ENCODE results near the gene C10orf53.
A peak's percentile ranks its signal among the peaks of the same experiment; 100 is the strongest.
"Not testable (repeated sequence)": the region's sequence is repeated elsewhere in the genome, so short reads cannot be mapped to it uniquely, and the experiment has no call there.

Gene C10orf53

DNA sequence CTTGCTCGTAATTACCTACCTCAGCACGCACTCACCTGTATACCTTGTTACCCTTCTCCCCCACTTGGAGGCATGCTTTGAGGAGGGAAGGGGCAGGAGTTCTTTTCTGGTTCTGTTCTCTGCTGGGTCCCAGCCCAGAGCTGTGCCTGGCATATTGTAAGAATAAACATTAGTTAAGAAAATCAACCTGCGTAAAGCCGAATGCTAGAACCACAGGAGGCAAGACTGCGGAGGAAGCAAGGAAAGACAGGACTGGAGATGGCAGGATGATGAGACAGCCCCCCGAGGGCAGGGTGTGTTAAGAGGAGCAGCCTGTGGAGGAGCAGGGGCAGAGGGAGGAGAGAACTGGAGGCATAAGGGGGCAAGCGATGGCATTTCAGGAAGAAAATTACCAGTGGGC, 9.5 kb downstream of the C10orf53 start:
- no peak for DNase-seq

DNA sequence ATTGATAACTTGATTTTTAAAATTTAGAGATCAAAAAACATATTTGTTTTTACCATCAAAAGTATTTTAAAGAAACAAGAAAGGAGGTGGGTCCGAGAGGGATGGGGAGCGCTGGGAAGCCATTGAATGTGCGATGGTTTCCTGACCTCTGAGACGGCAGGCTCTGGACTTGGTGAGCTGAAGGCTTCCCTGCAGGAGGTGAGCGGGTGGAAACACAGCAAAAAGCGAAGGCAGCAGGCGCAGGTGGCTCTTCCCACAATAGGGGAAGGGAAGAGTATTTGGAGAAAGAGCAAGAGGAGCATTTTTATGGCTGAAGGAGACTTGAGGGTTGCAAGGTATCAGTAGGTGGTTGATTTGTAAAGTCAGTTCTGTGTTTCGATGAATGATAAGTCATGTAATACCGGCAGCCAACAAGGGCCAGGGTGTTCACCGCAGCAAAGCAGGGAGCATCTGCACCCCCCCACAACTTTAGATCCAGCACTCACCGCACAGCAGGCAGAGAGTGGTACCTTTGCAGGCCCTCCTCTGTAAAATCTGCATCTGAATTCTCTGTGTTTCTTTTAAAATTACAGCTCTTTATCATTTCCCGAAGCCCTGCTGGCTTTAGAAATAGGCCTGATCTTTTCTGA, 10.5 kb downstream of the C10orf53 start:
- no peak for DNase-seq

DNA sequence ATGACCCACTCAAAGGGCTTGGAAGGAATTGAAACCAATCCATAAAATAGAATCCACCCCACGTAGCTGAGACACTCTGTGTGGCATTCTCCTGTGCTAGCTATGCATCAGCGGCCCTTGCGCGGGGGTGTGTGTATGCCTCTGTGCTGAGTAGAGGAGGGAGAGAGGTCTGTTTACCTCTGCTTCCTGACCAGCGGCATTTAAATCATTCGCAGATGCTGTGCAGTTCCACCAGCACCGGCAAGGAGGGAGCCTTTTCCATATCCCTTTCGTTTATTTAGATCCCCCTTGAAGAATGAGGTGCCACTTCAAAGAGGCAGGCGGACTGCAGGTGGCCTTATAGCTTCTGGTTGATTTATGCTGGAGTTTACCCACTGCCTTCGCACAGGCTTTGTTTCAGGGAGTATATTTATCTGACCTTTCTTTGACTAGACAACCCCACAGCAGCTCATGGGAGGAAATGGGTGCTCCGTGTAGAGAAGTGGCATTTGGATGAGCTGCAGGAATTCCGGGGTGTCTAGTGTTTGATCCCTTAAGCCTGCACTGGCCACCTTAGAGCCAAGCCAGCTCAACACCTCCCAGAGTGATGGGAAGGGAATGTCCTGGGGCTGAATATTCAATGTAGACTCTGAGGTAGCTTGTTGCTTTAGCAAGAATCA, 11.4 kb downstream of the C10orf53 start:
- no peak for DNase-seq

DNA sequence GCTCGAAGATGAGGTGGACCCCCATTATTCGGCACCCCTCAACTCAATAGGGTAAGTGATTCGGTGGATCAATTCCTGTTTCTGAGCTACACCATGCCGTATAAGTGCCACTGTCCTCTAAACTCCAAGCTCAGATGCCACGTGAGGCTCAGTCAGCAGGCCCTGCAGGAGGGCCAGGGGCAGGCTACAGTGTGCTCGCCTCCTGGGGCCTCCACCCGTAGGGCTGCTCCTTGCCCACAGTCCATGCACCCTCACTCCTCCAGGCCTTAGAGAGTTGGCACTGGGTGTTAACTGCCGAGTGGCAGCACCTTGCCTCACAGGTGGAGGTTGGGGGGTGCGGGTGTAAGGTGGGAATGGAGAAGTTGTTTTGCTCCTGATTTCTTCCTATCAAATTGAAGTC, 12.1 kb downstream of the C10orf53 start:
- DNase-seq = no peak

DNA sequence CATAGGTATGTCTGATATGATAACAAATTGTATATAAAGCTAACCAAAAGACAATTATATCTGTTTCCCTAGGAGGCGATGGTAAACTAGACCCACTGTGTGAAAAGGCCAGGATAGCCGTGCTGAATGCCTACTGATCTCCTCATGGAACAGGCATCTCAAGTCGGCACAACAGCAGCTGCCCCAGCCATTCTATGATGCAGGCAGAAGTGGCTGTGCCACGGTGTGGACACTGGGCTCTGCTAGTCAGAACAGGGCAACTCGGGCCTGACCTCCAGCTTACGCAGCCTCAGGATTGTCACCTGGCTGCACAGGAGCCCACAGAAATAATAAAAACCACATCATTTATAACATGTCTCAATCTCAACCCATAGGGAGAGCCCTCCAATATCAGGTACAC, 15.0 kb downstream of the C10orf53 start:
- no peak for DNase-seq

DNA sequence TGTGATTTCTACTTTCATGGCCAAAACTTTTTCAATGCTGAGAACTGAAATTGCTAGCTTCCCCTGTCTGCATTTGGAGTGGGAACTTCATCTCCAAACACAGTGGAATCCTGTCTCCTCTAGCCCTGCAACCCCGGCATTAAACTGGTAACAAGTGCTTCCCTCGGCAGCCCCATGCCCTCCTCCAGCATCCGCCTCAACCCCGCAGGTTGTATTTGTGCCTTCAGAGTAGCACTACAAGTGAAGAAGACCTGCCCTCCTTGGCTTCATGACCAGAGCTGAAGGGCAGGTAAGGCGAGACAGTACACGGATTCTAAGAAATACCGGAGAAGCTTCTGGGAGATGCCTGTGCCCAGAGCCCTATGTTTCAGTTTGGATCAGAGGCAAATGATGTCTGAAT, 16.9 kb downstream of the C10orf53 start:
- no peak for DNase-seq

DNA sequence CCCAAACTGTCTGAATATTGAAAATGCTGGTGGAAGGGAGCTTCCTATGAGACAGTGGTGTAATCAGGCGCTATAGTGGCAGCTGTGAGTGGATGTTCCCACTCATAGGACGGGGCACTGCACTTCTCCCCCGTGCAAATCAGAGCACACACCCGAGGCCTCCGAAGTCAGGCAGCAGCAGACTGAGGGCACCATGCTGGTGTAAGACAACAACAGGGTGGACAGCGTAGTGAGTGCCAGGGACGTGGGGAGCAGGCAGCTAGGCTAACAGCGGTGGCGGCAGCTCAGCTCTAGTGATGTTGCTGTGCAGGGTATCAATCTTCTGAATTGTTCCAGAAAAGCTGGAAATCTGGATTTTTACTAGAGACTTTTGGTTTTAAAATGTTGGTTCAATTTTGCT, 19.2 kb downstream of the C10orf53 start:
- DNase-seq = no peak

DNA sequence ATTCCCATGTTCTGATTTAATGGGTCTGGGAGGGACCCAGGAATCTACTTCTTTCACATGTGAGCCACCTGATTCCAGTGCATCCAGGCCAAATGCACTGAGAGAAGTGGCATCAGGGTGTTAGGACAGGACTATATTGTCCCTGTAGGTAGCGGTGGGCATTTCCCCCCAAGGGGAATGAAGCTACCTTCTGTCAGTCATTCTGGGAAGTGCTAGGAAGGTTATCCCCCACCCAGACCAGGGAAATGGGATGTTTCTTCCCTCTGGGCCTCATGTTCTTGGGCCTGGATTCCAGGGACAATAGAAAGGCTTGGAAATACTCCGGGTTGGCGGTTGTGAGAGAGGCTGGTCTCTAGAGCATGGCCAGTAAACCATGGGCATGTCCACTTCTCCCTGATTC, 20.8 kb downstream of the C10orf53 start:
- no peak for DNase-seq

DNA sequence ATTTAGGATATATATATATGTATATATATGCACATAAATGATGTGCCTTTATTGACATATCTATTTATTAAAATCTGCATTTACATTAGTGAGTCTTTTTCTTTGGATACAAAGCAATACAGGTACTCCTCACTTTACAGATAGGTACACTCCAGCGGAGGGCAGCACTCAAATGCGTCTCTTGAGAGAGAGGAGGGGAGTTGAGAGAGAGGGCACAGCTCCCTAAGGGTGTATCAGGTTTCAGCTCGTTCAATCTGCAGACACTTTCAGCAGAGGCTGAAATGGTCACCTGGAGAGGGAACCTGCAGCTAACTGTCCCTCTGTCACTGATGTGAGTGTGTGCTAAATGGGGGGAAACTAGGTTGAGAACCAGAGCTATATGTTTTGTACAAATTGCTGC, 21.5 kb downstream of the C10orf53 start:
- DNase-seq = peak; percentile 35

DNA sequence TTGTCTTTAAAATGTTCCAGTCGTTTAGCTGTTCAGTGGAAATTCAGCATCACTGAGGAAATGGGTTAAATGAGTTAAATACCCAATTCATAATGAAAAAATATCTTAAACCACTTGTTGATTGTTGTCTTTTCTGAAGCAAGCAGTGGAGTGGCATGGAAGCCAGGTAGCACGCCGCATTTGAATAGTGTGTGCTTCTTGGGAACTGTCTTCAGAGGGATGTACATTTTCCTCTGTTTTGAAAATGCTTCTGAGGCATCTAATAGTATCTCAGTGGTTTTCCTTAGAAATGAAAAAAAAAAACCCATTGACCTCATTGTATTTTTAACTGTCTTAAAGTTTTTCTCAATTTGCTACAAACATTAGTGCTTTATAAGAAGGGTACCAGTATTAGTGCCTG, 28.1 kb downstream of the C10orf53 start:
- DNase-seq = no peak

DNA sequence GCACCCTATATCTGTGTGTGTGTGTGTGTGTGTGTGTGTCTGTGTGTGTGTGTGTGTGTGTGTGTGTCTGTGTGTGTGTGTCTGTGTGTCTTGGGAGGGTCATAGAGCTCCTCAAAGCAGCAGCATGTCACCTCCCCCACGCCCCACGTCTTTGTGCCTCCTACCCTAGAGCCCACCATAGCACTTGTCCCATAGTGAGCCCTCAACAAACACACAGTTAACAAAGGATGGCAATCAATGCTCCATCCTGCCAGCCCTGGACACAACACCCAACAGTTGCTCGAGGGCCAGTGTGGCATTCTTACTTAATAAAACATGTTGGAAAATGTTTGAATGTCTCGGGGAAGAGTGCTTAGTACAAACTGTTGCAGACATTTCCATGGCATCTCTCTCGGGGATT, 30.5 kb downstream of the C10orf53 start:
- no peak for DNase-seq

DNA sequence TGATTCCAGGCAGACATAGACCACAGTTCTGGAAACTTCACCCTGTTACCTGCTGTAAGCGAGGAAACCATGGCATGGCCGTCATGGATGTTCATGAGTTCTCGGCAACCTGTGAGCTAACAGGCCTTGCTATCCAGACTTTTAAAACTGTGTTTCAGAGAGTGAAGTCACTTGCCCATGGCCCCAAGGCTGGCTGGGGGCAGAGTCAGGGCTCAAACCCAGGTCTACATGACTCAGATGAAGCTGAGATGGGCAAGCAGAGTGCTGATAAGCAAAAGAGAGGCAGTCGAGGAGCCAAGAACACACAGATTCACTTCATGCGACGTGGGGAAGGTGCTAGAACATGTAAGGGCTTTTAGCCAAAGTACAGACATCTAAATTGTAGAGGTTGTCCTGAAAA, 31.5 kb downstream of the C10orf53 start:
- no peak for DNase-seq

DNA sequence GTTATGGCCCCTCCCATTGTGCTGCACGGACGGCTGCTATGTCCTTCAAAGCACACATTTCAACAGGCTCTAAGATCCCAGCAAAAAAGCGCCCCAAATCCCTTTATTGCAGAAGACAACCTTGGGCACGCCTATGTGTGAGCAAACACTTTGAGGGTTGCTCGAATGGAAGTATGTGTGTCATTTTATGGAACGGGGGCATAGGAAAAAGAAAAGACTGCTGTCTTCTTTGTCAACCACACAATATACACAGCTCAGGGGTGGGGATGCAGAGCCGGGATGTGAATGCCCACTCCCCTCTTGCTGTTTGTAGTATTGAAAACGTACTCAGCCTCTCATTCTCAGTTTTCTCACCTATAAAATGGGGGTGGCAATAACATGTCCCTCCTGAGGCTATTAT, 32.0 kb downstream of the C10orf53 start:
- no peak for DNase-seq

DNA sequence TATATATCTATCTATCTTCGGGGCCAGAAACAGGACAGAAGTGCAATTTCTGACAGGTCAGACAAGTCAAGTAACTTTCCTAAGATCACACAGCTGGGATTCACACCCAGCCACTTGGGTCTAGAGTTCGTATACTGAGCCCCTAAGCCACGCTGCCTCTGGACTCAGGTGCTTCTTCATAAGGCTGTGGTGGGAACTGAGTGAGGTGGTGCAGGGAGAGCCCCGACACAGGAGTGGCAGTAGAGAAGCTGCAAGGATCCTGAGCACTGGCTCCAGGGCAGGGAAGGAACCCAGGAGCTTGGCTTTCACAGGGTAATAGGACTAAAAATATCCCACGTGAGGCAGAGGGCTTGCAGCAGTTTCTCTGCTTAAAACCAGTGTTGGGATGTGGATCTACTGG, 33.8 kb downstream of the C10orf53 start:
- DNase-seq = no peak

DNA sequence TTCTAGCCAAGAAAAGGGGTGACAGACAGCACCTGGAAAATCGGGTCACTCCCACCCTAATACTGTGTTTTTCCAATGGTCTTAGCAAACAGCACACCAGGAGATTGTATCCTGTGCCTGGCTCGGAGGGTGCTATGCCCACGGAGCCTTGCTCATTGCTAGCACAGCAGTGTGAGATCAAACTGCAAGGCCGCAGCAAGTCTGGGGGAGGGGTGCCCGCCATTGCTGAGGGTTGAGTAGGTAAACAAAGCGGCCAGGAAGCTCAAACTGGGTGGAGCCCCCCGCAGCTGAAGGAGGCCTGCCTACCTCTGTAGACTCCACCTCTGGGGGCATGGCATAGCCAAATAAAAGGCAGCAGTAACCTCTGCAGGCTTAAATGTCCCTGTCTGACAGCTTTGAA, 35.7 kb downstream of the C10orf53 start:
- not testable (repeated sequence) for DNase-seq

DNA sequence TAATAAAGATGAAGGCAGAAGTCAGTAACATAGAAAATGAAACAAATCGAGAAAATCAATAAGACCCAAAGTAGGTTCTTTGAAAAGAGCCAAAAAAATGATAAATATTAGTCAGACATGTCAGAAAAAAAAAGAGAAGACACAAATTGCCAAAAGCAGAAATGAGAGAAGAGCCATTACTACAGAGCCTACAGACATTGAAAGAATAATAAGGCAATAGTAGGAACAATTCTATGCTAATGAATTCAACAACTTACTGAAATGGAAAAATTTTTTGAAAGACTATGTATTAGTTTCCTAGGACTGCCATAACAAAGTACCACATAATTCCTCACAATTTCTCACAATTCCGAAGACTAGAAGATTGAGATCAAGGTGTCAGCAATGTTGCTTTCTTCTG, 47.1 kb downstream of the C10orf53 start:
- DNase-seq = no peak

DNA sequence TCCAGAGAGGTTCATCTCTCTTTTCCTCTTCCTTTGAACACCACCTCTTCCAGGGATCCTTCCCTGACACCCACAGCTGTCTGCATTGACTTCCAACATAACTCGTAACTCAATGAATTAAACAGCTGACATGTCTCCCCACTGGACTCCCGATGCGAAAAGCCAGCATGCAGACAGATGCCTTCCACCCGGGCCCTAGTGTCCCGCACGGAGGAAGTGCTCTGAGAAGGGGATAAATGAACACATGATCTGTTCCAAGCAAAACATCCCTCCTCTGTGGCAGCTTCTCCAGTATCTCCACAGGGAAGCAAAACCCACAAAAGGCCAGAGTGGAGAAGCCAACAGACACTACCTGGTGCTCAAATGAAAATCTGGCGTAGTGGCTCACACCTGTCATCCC, 54.4 kb downstream of the C10orf53 start:
- no peak for DNase-seq

DNA sequence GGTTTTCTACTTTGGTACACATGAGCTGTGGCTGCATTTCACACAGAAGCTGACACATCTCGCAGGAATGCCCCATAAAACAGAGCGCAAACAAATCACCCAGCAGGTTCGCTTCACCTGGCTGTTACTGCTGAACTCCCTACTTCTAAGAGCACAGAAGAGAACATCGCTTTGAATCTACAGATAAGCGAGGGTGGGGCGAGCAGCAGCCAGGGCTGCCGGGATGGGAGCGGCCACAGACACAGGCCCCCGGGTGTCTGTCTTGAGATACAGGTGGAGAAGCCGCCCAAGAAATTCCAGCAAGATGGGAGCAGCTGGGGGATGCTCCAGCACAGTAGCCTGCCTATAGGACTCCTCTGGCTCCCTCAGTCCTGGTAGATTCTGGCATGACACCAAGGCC, 55.2 kb downstream of the C10orf53 start:
- no peak for DNase-seq

DNA sequence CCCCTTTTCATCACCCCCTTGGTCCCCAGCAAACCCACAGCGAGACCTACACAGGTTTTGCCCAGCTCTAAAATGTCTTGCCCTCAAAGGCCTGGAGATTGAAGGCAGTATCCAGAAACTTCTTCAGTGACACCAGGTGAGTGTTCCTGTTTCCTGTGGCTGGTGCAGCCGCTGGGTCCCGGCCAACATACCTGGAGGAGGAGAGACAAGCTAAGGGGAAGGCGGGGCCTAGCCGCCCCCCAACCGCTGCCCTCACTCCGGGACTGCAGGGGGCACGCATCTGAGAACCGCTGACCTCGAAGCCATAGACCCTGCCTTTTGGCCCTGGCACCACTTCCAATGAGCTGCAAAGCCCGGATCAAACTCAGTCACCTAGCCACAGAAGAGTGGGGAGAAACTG, 55.7 kb downstream of the C10orf53 start:
- no peak for DNase-seq

DNA sequence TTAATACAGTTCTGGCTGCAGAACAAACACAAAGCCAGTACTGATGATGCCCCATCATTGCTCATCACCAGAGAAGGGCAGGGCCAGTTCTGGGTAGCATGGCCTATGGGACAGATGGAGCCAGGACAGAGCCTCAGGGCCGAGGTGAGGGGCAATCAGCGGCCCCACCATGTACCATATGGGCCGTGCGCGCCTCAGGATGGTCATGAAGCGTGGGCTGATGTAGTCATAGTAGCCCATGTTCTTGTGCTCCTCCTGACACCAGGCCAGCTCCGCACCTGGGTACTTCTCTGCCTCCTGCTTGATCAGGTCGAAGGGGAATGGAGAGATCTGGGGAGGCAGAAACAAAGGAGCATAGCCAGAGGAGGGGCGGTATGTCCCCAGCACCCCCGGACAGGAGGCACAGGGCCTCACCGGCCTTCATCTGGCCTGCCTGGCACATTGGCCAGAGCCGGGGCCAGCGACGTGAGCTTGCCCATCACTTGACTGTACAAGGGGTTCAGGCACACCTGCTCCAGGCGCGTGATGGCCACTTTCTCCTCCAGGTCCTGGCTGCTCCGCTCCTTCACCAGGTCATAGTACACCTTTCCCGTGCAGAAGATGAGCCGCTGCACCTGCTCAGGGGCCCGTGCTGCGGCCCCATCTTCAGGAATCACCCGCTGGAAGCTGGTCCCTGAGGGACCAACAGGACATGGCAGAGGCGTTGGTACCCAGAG, 56.6 kb downstream of the C10orf53 start:
- DNase-seq = no peak

DNA sequence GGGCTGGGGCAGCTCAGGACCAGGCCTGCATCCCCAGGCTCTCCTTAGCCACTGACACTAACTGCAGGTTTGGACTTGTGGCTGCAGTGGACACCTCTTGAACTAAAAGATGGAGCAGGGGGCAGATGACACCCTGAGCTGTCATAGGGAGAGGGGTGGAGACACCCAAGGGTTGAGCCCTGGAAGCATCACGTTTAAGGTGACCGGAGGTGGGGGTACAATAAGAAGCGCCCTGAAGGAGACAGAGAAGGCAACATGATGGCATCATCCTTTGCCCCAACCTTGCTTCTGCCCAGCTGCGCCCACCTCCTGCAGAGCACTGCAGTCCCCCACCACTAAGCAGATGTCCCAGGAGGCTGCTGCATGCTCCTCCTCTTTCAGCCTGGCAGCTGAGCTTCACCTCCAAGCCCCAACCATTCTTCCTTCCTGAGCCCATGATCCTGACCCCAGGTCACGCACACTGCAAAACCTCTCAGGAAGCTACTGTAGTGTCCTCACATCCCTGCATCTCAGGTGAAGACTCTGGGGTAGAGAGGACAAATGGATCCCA, 57.2 kb downstream of the C10orf53 start:
- no peak for DNase-seq

DNA sequence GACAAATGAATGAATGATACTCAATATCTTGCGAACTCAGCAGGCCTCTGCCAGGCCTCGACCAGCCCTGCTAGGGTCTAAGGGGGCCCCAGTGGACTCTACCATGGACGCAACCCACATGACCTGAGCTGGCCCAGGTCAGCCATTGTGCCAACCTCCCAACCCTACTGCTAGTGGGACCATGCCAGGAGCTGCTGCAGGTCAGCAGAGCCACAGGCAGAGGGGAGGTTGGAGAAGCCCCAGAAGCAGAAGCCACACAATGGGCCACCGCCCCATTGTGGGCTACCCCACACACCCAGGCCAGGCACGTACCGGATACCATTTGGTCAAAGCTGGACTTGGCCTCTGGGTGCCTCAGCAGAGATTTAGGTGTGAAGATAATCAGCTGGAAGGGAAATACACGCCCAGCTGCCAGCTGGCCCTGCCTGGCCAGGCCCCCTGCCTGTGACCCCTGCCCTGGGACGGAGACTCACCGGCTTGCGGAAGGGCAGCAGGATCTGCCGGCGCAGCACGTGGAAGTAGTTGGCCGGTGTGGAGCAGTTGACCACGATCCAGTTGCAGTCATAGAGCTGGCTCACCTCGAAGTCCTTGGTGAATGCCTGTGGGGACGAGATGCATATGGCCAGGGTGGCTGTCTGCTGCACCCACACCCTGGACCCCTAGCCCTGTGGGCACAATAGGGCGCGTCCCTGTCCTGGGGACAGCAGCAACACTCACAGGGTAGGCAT, 58.2 kb downstream of the C10orf53 start:
- DNase-seq = no peak

DNA sequence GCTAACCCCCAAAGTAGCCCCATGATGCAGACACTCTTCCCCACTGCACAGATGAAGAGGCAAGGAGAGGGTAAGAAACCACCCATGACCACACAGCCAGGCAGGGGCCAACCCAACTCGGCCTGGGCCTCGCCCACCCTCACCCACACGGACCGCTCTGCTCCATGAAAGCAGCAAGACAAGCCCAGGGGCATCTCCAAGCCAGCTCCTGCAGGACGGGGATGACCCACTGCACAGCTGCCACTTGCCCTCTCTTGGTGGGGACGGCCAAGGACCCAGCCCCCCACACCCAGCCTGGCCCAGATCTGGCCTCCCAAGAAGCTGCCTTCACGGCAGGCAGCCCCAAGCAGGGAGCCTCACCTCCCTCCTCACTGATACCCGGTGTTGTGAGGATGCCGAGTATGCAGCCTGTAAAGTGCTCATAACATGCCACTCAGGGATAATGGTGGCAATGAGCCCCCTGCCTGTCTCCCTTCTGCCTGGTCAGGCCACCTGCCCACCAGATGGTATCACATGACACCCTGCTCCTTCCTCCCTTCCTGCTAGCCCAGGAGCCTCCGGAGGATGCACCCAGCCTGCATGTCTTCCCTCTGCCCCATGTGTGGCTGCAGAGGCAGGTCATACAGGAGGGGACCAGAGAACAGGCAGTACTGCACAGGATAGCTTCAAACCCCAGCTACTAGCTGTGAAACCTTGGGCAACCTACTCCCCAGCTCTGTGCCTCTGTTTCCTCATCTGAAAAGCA, 59.3 kb downstream of the C10orf53 start:
- no peak for DNase-seq
